ENCODE results near the gene HAP1. TPM values are rescaled to one million over a fixed set of nuclear protein-coding genes. Genes with fewer than 3 reads are reported as not detected.
"Not testable (repeated sequence)": the region's sequence is repeated elsewhere in the genome, so short reads cannot be mapped to it uniquely, and the experiment has no call there.

Gene HAP1
- polyA plus RNA-seq, 1 experiment, result 0.04 TPM

DNA sequence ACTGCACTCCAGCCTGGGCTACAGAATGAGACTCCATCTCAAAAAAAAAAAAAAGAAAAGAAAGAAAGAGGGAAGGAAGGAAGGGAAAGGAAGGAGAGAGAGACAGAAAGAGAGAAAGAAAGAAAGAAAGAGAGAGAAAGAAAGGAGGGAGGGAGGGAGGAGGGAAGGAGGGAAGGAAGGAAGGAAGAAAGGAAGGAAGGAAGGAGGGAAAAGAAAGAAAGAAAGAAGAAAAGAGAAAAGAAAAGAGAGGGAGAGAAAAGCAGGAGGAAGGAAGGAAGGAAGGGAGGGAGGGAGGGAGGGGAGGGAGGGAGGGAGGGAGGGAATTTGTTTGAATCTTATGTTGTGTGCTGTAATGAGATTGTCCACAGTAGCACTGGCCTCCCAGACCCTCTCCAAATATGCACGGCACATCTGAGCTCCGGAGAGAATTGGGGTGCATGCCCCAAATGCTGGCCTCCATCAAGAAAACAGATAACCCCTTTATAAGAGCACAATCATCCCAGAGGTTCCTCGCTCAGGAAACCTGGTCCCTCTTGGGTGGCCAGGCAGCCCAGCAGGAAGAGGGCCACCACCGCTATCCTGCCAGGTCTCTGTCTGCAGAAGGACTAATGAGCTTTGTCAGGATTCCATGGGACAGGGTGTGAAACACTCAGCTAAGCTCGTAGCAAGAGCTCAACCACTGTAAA, 54.6 kb downstream of the HAP1 start:
- no peak overlapping the region for H3K27ac ChIP-seq (ENCODE audit: low read depth, low read length)
- no peak overlapping the region for H3K4me3 ChIP-seq (ENCODE audit: low read depth, low read length)

DNA sequence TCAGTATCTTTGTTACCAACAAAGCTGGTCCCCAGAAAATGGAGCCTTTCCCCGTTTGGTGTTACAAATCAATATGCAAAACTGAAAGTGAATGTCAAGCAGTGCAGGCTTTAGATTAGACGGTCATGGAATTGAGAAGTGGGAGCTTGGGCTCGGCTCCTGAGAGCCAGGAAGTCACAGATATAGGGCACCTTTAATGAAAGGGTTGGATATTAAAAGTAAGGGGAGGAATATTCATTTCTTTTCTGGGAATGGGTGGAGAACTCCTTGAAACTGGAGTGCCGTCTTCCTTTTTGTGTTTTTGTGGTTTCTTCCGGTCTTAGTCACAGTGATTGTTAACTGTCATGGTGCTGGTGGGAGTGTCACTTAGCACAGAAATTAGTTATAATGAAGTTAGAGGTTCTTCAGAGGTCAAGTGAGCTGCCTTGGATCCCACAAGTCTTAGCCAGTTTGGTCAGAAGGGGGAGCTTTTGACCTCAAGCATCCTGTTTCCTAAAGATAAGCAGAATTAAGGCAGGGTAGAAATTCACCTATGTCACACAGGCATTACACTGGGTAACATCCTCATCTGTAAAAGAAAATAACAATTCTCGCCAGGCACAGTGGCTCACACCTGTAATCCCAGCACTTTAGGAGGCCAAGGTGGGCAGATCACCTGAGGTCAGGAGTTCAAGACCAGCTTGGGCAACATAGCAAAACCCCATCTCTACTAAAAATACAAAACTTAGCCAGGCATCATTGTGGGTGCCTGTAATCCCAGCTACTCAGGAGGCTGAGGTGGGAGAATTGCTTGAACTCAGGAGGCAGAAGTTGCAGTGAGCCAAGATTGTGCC, 55.3 kb downstream of the HAP1 start:
- POLR2A ChIA-PET, result interaction anchor here (4.1 kb wide), 1 partner anchor 10 kb away, joined by 64 read pairs; the partner anchor contains the start of gene EIF1
- no peak overlapping the region for H3K27ac ChIP-seq (ENCODE audit: low read depth, low read length)
- CTCF ChIA-PET, result interaction anchor here (0.9 to 3.9 kb wide), 7 partner anchors 9 to 130 kb away, joined by 3 to 23 read pairs (median 7); no protein-coding TSS in a partner anchor
- H3K4me3 ChIP-seq (ENCODE audit: low read depth, low read length), result no peak overlapping the region
- DNase-seq (ENCODE audit: low read depth, low spot score), result no peak
- no peaks in the 10 kb centered on the region for H3K9me3 ChIP-seq (ENCODE audit: control insufficient read depth, insufficient read depth, low read length)
- TF ChIP-seq, protein P1, sequence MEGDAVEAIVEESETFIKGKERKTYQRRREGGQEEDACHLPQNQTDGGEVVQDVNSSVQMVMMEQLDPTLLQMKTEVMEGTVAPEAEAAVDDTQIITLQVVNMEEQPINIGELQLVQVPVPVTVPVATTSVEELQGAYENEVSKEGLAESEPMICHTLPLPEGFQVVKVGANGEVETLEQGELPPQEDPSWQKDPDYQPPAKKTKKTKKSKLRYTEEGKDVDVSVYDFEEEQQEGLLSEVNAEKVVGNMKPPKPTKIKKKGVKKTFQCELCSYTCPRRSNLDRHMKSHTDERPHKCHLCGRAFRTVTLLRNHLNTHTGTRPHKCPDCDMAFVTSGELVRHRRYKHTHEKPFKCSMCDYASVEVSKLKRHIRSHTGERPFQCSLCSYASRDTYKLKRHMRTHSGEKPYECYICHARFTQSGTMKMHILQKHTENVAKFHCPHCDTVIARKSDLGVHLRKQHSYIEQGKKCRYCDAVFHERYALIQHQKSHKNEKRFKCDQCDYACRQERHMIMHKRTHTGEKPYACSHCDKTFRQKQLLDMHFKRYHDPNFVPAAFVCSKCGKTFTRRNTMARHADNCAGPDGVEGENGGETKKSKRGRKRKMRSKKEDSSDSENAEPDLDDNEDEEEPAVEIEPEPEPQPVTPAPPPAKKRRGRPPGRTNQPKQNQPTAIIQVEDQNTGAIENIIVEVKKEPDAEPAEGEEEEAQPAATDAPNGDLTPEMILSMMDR (IDR thresholded peaks at IDR 0.05; ENCODE audit: low read depth, low read length), result no peak
- peaks cover 11% of the 10 kb centered on the region for H3K27me3 ChIP-seq (ENCODE audit: control insufficient read depth, insufficient read depth, low read length)

More for the DNA sequence above, 54.6 kb downstream of the HAP1 start:
- ChIA-PET POLR2A (interaction anchor here (0.6 to 4.1 kb wide), 2 partner anchors 9 to 568 kb away, joined by 3 to 64 read pairs; partner anchors contain the start of gene EIF1), CTCF (interaction anchor here (1.1 to 3.9 kb wide), 5 partner anchors 8 to 131 kb away, joined by 3 to 23 read pairs (median 19); no protein-coding TSS in a partner anchor)
- no peak for DNase-seq (ENCODE audit: low read depth, low spot score)
- Histone ChIP-seq H3K9me3 (ENCODE audit: control insufficient read depth, insufficient read depth, low read length) (no peaks in the 10 kb centered on the region), H3K27me3 (ENCODE audit: control insufficient read depth, insufficient read depth, low read length) (peaks cover 11% of the 10 kb centered on the region)
- TF ChIP-seq, protein P1 (IDR thresholded peaks at IDR 0.05; ENCODE audit: low read depth, low read length), result no peak

DNA sequence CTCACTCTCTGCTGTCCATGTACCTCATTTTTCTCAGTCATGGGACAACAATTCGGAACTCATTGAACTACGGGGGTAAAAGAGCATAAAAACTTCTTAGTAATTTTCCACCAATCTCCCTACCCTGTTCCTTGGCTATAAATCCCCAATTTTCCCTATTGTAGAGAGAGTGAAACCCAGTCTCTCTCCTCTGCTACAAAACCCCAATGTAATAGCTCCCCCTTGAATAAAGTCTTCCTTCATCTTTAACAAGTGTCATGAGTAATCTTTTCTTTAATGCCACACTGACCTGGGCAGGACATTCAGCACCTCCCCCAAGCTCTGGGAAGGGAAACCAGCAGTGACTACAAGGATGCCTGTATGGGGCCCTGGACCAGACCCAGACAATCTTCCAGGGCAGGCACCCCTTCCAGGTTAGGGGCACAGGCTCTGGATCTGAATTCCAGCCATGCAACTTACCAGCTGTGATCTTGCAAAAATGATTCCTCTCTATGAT, 56.0 kb downstream of the HAP1 start:
- CTCF ChIA-PET, result interaction anchor here (0.9 to 3.9 kb wide), 7 partner anchors 10 to 130 kb away, joined by 3 to 23 read pairs (median 7); no protein-coding TSS in a partner anchor

DNA sequence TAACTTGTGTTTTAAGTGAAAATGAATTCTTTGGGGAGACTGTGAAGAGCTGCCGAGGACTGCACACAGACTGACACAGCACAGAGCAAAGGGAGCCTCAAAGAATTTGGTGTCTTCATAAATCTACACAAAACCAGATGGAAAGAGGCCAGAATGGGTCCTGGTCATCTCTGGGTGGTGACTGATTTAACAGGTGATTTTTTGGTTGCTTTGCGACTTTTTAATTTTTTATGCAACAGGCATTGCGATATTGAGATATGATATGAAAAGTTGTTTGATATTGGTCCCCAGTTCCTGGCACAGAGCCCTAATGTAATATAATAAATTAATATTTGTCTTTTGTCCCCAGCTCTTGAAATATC, 58.4 kb downstream of the HAP1 start:
- TF ChIP-seq, protein P1 (IDR thresholded peaks at IDR 0.05; ENCODE audit: low read depth, low read length), result no peak

More for the DNA sequence above, 56.0 kb downstream of the HAP1 start:
- peaks cover 6% of the 10 kb centered on the region for H3K27me3 ChIP-seq (ENCODE audit: control insufficient read depth, insufficient read depth, low read length)
- no peak overlapping the region for H3K4me3 ChIP-seq (ENCODE audit: low read depth, low read length)
- DNase-seq (ENCODE audit: low read depth, low spot score), result no peak
- POLR2A ChIA-PET, result interaction anchor here (4.1 kb wide), 1 partner anchor 10 kb away, joined by 64 read pairs; the partner anchor contains the start of gene EIF1
- TF ChIP-seq, protein P1 (IDR thresholded peaks at IDR 0.05; ENCODE audit: low read depth, low read length), result no peak
- no peaks in the 10 kb centered on the region for H3K9me3 ChIP-seq (ENCODE audit: control insufficient read depth, insufficient read depth, low read length)
- H3K27ac ChIP-seq (ENCODE audit: low read depth, low read length), result no peak overlapping the region

DNA sequence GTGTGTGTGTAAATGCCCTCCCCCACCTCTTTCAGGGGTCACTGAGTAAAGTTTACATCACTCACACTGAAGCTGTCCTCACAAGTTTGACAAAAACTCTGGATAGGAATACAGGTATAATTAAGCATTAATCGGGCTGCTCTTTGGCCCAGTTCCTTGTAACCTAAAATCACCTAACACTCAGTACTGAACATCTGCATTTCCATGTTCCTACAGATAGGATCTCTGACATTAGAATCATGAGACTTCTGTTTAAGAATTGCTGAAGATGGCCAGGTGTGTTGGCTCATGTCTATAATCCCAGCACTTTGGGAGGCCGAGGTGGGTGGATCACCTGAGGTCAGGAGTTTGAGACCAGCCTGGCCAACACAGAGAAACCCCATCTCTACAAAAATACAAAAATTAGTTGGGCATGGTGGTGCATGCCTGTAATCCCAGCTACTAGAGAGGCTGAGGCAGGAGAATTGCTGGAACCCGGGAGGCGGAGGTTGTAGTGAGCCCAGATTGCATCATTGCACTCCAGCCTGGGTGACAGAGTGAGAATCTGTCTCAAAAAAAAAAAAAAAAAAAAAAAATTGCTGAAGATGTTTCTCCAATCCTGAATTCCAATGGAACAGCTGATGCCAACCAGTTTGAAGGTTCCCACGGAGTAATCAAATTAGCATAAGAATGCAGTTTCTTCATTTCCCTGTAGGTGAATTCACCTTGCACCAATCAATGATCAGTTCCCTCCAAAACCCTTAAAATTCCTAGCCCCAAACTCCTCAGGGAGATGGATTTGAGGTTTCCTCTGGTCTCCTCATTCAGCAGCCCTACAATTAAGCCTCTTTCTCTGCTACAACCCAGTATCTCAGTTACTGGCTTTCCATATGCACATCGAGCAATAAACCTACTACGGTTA, 59.0 kb downstream of the HAP1 start:
- POLR2A ChIA-PET; CTCF ChIA-PET; DNase-seq (ENCODE audit: low read depth, low spot score): not testable (repeated sequence)

More for the DNA sequence above, 58.4 kb downstream of the HAP1 start:
- H3K9me3 ChIP-seq (ENCODE audit: control insufficient read depth, insufficient read depth, low read length), result no peaks in the 10 kb centered on the region
- no peak overlapping the region for H3K4me3 ChIP-seq (ENCODE audit: low read depth, low read length)
- H3K27me3 ChIP-seq (ENCODE audit: control insufficient read depth, insufficient read depth, low read length), result peaks cover 6% of the 10 kb centered on the region
- DNase-seq (ENCODE audit: low read depth, low spot score), result no peak
- CTCF ChIA-PET, result no interaction called here
- POLR2A ChIA-PET, result interaction anchor here (0.5 kb wide), 1 partner anchor 1230 kb away, joined by 3 read pairs; no protein-coding TSS in a partner anchor
- no peak overlapping the region for H3K27ac ChIP-seq (ENCODE audit: low read depth, low read length)

More for the DNA sequence above, 59.0 kb downstream of the HAP1 start:
- not testable (repeated sequence) for H3K9me3 ChIP-seq (ENCODE audit: control insufficient read depth, insufficient read depth, low read length); H3K27me3 ChIP-seq (ENCODE audit: control insufficient read depth, insufficient read depth, low read length); H3K27ac ChIP-seq (ENCODE audit: low read depth, low read length); H3K4me3 ChIP-seq (ENCODE audit: low read depth, low read length)
